HepG2 (cell line): ENCODE data around the gene KRT38. TPM values are rescaled to one million over a fixed set of nuclear protein-coding genes. Genes with fewer than 3 reads are reported as not detected.

Experiments used
- ATAC-seq: fragments of 200-7000 bp; cut with Tn5 transposase; 3 replicates; pipeline ENCODE4 v1.9.1; 2020; ENCODE audit warnings: mild to moderate bottlenecking, moderate library complexity
- BruUV-seq: library from RNA; stranded (reverse); fragments of 400-500 nt; replicated peaks from 2 replicates; lab custom pipeline; 2021; lab: Mats Ljungman, UMichigan
- CTCF ChIA-PET: fragments of 300-600 bp; formaldehyde crosslinking; extraction: SDS; loops from one replicate; lab custom pipeline; 2021; ENCODE audit warnings: low total read pairs, inconsistent platforms, low intra/inter-chr PET ratio; lab: Yijun Ruan, JAX
- POLR2A ChIA-PET: fragments of 350-600 bp; sonication (Branson Sonifier 250); formaldehyde crosslinking; loops from one replicate; lab custom pipeline; 2020; ENCODE audit warnings: antibody characterized with exemption, inconsistent platforms; lab: Yijun Ruan, JAX
- DNase-seq: peaks from one replicate; pipeline ENCODE4 v3.0.0-alpha.2; 2015; ENCODE audit warnings: low spot score
- FAIRE-seq: peaks from 3 replicates; lab custom pipeline; 2011; peaks lifted over from hg19 to GRCh38; lab: Jason Lieb, UNC
- H2AFZ ChIP-seq: one replicate; pipeline ENCODE4 v1.6.1; 2011; ENCODE audit warnings: low read length, inconsistent platforms
- H3K27ac ChIP-seq: fragments of 300-600 bp; 3 replicates; pipeline ENCODE4 v1.8.0; 2011; ENCODE audit warnings: mixed run types, mild to moderate bottlenecking, mixed read lengths, low read length, inconsistent platforms; ENCODE audit not compliant: insufficient read depth; ENCODE audit errors: extremely low read length
- H3K27me3 ChIP-seq, 2 experiments: fragments of 200-600 bp in 1 of 2; 2 replicates in 1 of 2; 3 replicates in 1 of 2; pipeline versions ENCODE4 v1.6.0 to v1.8.0; 2011; ENCODE audit warnings: low read length in 2 of 2, mild to moderate bottlenecking in 2 of 2, moderate library complexity in 2 of 2, inconsistent platforms in 1 of 2; ENCODE audit not compliant: insufficient read depth in 2 of 2, control insufficient read depth in 1 of 2
- H3K36me3 ChIP-seq, 2 experiments: fragments of 200-600 bp in 1 of 2; replicated peaks in 1 of 2; 2 replicates in 1 of 2; 3 replicates in 1 of 2; pipeline versions ENCODE4 v1.5.1 to v1.8.0; 2011; ENCODE audit warnings: low read length in 2 of 2, inconsistent platforms in 1 of 2; ENCODE audit not compliant: insufficient read depth in 2 of 2, control insufficient read depth in 1 of 2
- H3K4me1 ChIP-seq: 2 replicates; pipeline ENCODE4 v1.5.1; 2012; ENCODE audit warnings: low read length, inconsistent platforms; ENCODE audit not compliant: insufficient read depth
- H3K4me2 ChIP-seq: 2 replicates; pipeline ENCODE4 v1.6.0; 2011; ENCODE audit warnings: low read depth, low read length, inconsistent platforms
- H3K4me3 ChIP-seq, 3 experiments: fragments of 200-600 bp in 1 of 3; sonication (generic), shearing (Covaris generic) in 1 of 3; replicated peaks in 1 of 3; 2 replicates each; pipeline ENCODE4 v1.5.1; 2011 to 2016; ENCODE audit warnings: low read length in 3 of 3, inconsistent platforms in 2 of 3, low read depth in 2 of 3, mild to moderate bottlenecking in 2 of 3, control low read depth in 1 of 3, mixed read lengths in 1 of 3; ENCODE audit not compliant: insufficient read depth in 1 of 3
- H3K79me2 ChIP-seq: one replicate; pipeline ENCODE4 v1.6.1; 2011; ENCODE audit warnings: low read length, inconsistent platforms; ENCODE audit not compliant: insufficient read depth
- H3K9ac ChIP-seq: 2 replicates; pipeline ENCODE4 v1.6.0; 2011; ENCODE audit warnings: mild to moderate bottlenecking, low read depth, low read length, inconsistent platforms; ENCODE audit not compliant: insufficient read depth
- H3K9me3 ChIP-seq: 2 replicates; pipeline ENCODE4 v1.5.1; 2012; ENCODE audit warnings: mild to moderate bottlenecking, low read length
- H4K20me1 ChIP-seq: 2 replicates; pipeline ENCODE4 v1.6.0; 2011; ENCODE audit warnings: inconsistent platforms, mild to moderate bottlenecking, low read length, moderate library complexity; ENCODE audit not compliant: insufficient read depth
- ATF5 ChIP-seq: sonication (generic); formaldehyde crosslinking; IDR thresholded peaks from 2 replicates; pipeline ENCODE4 v1.4.0; 2020; ENCODE audit warnings: mild to moderate bottlenecking, low read depth, missing genetic modification reagents
- ESRRA ChIP-seq: sonication (generic); formaldehyde crosslinking; IDR thresholded peaks from 2 replicates; pipeline ENCODE4 v1.5.1; 2020; ENCODE audit warnings: mild to moderate bottlenecking, low read depth, missing genetic modification reagents
- HMGA1 ChIP-seq: sonication (generic); formaldehyde crosslinking; conservative IDR thresholded peaks from 2 replicates; pipeline ENCODE4 v1.4.0; 2020; ENCODE audit warnings: missing genetic modification reagents
- NCOA1 ChIP-seq: sonication (generic); formaldehyde crosslinking; IDR thresholded peaks from 2 replicates; pipeline ENCODE4 v1.9.0; 2021; ENCODE audit warnings: missing genetic modification reagents
- NR2F6 ChIP-seq, 2 experiments: IDR thresholded peaks; 2 replicates each; pipeline ENCODE4 v1.6.1; 2016; ENCODE audit warnings: antibody characterized with exemption in 1 of 2, mild to moderate bottlenecking in 1 of 2
- STAT5B ChIP-seq: sonication (generic); formaldehyde crosslinking; IDR thresholded peaks from 2 replicates; pipeline ENCODE4 v1.4.0; 2020; ENCODE audit warnings: missing genetic modification reagents
- TMF1 ChIP-seq: sonication (generic); formaldehyde crosslinking; IDR thresholded peaks from 2 replicates; pipeline ENCODE4 v1.8.1; 2022; ENCODE audit warnings: low read depth, missing genetic modification reagents
- ZNF329 ChIP-seq: sonication (generic); formaldehyde crosslinking; IDR thresholded peaks from 2 replicates; pipeline ENCODE4 v1.9.0; 2021; ENCODE audit warnings: low read depth, mild to moderate bottlenecking, missing genetic modification reagents
- ZNF646 ChIP-seq: sonication (generic); formaldehyde crosslinking; IDR thresholded peaks from 2 replicates; pipeline ENCODE4 v1.9.0; 2021; ENCODE audit warnings: mild to moderate bottlenecking, missing genetic modification reagents
- ZNF674 ChIP-seq: sonication (generic); formaldehyde crosslinking; IDR thresholded peaks from 2 replicates; pipeline ENCODE4 v1.5.0; 2020; ENCODE audit warnings: low read depth, mild to moderate bottlenecking, missing genetic modification reagents
- ZNF784 ChIP-seq: sonication (generic); formaldehyde crosslinking; IDR thresholded peaks from 2 replicates; pipeline ENCODE4 v1.5.1; 2020; ENCODE audit warnings: missing genetic modification reagents, mild to moderate bottlenecking, borderline replicate concordance
- ZNF788 ChIP-seq: sonication (generic); formaldehyde crosslinking; IDR thresholded peaks from 2 replicates; pipeline ENCODE4 v1.5.0; 2020; ENCODE audit warnings: mild to moderate bottlenecking, missing genetic modification reagents, borderline replicate concordance
- ZSCAN31 ChIP-seq: sonication (generic); formaldehyde crosslinking; IDR thresholded peaks from 2 replicates; pipeline ENCODE4 v1.5.0; 2020; ENCODE audit warnings: low read depth, mild to moderate bottlenecking, missing genetic modification reagents
- WGBS: methylation state at CpG from one replicate; pipeline ENCODE4 v1.1.6; 2017; ENCODE audit warnings: low lambda C conversion rate; 5-methylcytosine and 5-hydroxymethylcytosine counted together
- in situ Hi-C: cut with HindIII; loops from 2 replicates; pipeline ENCODE4 v1.10.0; 2017; ENCODE audit warnings: low pct_unique_long_range_greater_than_20kb; ENCODE audit not compliant: extremely low pct_ligation_motif_present
- intact Hi-C: fragments of 100-400 bp; cut with micrococcal nuclease; formaldehyde crosslinking; loops from one replicate; pipeline ENCODE4 v1.10.0; 2022; ENCODE audit not compliant: unreplicated experiment
- polyA plus RNA-seq, 8 experiments: library from polyadenylated mRNA; depleted of rRNA in 3 of 8; stranded (reverse) in 7 of 8; unstranded in 1 of 8; fragments of >200 nt; fragmentation: Illumina TruSeq in 4 of 8; extraction: Trizol in 4 of 8; gene quantifications; 2 replicates each; pipeline versions ENCODE4 v1.2.1 to v1.2.3, GENCODE V29; 2011 to 2016; ENCODE audit warnings: low read depth in 4 of 8, missing spikeins in 1 of 8, mixed read lengths in 1 of 8; ENCODE audit not compliant: insufficient read depth in 1 of 8
- total RNA-seq, 5 experiments: library from RNA; depleted of rRNA; stranded (reverse); fragments of >200 nt; fragmentation: Illumina TruSeq; extraction: Trizol; gene quantifications; 2 replicates each; pipeline ENCODE4 v1.2.3, GENCODE V29; 2016; ENCODE audit warnings: low read depth in 1 of 5

KRT38 gene
- total and polyA plus RNA-seq, 2 of the 13 experiments (the other 11 are each of a cell fraction or from before 2014, with no cell fraction given), result not detected

- 14% methylated on average over 8 of the region's 8 CpGs for WGBS
- H3K79me2 ChIP-seq, result no peaks in the 10 kb centered on the region
- H3K27me3 ChIP-seq, result peaks cover 1 to 31% of the 10 kb centered on the region in 2 experiments; a peak in 4 of 5 replicates
- no peaks in the 10 kb centered on the region for H3K4me1 ChIP-seq
- intact Hi-C loops (no loop called here), in situ Hi-C loops (loop anchor here (5.0 kb wide), 1 partner anchor 62 kb away; no protein-coding TSS in a partner anchor)
- CTCF ChIA-PET, result interaction anchor here (3.9 kb wide), 1 partner anchor 64 kb away, joined by 39 read pairs; no protein-coding TSS in a partner anchor
- no peak for ATAC-seq
- no peak overlapping the region for H3K9ac ChIP-seq
- no peak overlapping the region for H2AFZ ChIP-seq
- H3K9me3 ChIP-seq, result no peaks in the 10 kb centered on the region
- FAIRE-seq, result no peak
- no peak overlapping the region for H3K27ac ChIP-seq
- POLR2A ChIA-PET, result no interaction called here
- H3K4me2 ChIP-seq, result no peak overlapping the region
- TF ChIP-seq ZNF329 (CRISPR knock-in tag) (no peak), ESRRA (CRISPR knock-in tag) (no peak), TMF1 (CRISPR knock-in tag) (no peak), ZNF674 (CRISPR knock-in tag) (no peak), NR2F6 (IDR thresholded peaks at IDR 0.05) (no peak), NR2F6 (CRISPR knock-in tag; IDR thresholded peaks at IDR 0.05) (no peak), ZSCAN31 (CRISPR knock-in tag) (no peak), NCOA1 (CRISPR knock-in tag) (no peak), HMGA1 (CRISPR knock-in tag) (no peak), ZNF788 (CRISPR knock-in tag) (no peak), ATF5 (CRISPR knock-in tag) (no peak), STAT5B (CRISPR knock-in tag) (no peak), ZNF646 (CRISPR knock-in tag) (no peak), ZNF784 (CRISPR knock-in tag) (no peak)
- TF ChIP-seq, all 625 proteins: peak for 0
- Histone ChIP-seq H4K20me1 (no peaks in the 10 kb centered on the region), H3K36me3 (no peaks in the 10 kb centered on the region), H3K4me3 (no peak overlapping the region)
- no TSS peak for BruUV-seq
- no peak for DNase-seq
Measured at GRCh38 chr17:41484920-41485904, 44.4 kb upstream of the KRT38 start.
